GM15510 (cell line): Measurements from ENCODE around the gene TNFRSF6B.

ENCODE experiments used
- POLR2A ChIP-seq: IDR thresholded peaks from 3 replicates; pipeline ENCODE4 v1.6.1; 2011; ENCODE audit warnings: borderline replicate concordance; ENCODE audit not compliant: insufficient read length; ENCODE audit errors: extremely low read depth

The TNFRSF6B gene

GRCh38 chr20:63696628-63697356 is at the start of gene TNFRSF6B:
Gene TNFRSF6B (plus strand): TSS chr20:63696652. CDS start chr20:63696768, 116 bp downstream.
- TF ChIP-seq POLR2A: no peak

DNA sequence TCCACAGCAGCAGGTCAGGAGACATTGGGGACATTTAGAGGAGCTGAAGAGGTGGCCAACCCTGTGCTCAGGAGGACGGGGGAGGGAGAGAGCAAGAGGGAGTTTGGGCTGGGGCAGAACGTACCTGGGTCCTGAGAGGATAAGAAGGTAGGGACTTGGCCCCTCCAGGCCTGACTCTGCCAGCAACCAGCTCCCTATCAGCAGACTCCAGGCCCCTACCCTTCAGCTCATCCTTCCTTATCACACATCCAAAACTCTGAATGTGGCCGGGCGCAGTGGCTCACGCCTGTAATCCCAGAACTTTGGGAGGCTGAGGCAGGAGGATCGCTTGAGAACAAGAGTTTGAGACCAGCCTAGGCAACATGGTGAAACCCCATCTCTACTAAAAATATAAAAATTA is 48.3 kb upstream of the TNFRSF6B start:
- no peak for TF ChIP-seq POLR2A

GRCh38 chr20:63648895-63649589 is 47.4 kb upstream of the TNFRSF6B start:
- no peak for TF ChIP-seq POLR2A

GRCh38 chr20:63651942-63652191 is 44.6 kb upstream of the TNFRSF6B start:
- no peak for TF ChIP-seq POLR2A

DNA sequence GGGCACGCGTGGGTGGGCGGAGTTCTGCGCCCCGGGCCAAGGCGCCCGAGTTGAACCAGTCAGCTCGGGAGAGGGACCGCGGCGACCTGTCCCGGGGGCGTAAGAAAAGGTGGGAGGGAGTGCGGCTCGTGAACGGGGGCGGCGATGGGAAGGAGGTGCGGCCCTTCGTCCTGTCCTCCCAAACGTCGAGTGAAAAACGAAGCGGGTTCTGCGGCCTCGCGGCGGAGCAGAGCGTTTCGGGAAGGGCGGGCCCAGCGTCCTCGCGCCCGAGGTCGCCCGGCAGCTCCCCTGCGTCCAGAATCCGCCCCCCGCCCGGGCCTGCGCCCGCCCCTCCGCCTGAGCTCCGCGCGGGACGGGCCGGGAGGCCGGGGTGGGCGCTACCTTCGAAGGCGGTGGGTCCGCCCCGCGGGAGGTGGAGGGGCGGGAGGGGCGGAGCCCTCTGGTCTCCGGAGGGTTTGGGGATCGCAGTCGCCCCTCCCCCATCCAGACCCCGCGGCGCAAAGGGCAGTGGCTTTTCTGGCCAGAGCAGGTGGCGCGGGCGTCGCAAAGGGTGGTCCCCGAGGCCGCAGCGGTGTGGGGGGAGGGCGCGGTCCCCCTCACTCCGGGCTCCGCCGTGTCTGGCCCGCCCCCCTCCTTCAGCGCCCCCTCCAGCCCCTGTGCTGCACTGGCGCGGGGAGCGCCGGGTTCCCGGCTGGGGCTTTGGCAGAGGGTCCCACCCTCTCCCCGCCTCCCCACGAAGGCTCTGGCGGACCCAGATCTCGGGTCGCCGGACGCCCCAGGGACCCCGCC is 44.1 kb upstream of the TNFRSF6B start:
- no peak for TF ChIP-seq POLR2A

DNA sequence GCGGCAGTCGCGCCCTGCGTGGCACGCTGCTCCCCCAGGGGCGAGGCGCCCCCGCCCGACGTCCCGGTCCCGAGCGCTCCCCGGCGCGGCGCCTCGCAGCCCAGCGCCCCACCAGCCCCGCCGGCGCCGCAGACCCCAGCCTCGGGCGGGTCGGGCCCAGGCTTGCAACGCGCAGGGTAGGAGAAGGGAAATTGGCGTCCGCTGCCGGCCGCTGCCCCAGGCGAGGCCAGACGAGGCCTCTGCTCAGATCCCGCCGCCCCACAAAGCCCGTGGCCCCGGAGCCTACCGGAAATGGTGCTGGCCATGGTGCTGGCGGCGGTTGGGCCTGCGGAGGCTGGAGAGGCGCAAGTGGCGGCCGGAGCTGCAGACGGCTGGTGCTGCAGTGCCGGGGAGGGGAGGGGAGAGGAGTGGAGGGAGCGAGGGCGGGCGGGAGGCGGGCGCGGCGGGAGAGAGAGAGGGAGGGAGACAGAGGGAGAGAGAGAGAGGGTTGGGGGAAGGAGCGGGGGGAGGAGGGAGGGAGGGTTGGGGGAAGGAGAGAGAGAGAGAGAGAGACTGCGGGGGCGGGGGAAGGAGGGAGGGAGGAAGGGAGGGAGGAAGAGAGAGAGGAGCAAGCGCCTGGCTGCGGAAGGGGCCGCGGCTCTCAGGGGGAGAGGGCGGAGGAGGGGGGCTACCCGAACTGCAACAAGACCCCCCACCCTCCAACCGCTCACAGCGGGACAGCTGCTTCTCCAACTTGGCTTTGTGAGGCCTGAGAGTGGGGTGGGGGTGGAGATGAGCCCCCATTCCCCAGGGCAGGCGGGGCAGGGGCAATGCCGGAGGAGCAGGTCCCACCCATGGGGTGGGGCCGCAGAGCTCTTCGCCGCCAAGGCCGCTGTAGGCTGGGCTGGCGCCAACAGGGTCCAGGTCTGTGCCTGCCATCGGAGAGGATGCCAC is 43.1 kb upstream of the TNFRSF6B start, which contains the start of gene STMN3:
TSS of gene STMN3 (minus strand) at position 384 of the 933 bp plus-strand sequence. CDS start at position 305, 79 bp downstream.
- TF ChIP-seq POLR2A: no peak

- TF ChIP-seq POLR2A: no peak
Measured at GRCh38 chr20:63653974-63654668, 42.3 kb upstream of the TNFRSF6B start.

GRCh38 chr20:63655249-63655648 is 41.2 kb upstream of the TNFRSF6B start:
- no peak for TF ChIP-seq POLR2A

DNA sequence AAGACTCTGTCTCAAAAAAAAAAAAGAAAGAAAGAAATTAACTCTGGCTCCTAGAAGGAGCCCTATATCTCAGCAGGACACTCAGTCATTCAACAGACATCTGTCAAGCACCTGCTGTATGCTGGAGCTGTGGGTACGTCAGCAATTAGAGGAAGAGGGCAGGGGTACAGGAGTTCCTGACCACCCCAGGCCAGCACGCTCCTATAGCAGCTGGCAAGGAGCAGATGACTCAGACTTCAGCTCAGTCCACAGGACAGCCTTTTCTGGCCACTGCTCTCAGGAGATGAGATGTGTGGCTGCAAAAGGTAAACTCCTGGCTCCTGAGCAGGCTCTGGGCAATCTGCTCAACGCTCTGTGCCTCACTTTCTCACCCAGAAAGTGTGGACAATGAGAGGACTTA is 40.0 kb upstream of the TNFRSF6B start:
- TF ChIP-seq POLR2A: no peak

DNA sequence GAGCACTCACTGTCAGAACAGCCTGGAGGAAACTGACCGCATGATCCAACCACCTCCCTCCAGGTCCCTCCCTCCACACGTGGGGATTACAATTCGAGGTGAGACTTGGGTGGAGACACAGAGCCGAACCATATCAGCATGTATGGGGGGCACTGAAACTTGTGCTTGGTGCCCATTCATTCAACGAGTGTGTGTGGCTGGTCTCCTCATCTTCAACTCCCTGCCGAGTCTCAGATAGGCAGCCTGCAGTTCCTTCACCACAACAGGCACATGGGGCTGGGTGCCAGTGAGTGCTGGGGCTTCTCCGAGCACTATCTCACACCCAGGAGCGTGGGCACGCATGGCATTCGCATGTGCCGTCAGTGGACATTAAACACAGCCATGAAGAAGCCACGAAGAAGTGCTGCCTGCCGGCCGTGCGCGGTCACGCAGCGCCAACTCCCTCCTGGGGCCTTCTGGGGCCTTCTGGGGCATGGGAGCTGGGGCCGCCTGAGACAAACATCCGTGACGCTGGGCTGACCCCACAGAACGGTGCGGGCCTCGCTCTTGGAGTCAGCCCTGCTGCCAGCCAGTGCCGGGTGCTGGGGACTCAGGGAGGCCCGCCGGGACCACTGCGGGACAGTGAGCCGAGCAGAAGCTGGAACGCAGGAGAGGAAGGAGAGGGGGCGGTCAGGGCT is 39.1 kb upstream of the TNFRSF6B start:
- TF ChIP-seq POLR2A: no peak

- TF ChIP-seq POLR2A: peak; percentile 74
Measured at GRCh38 chr20:63657937-63658748, 38.3 kb upstream of the TNFRSF6B start, which contains the start of gene RTEL1. Gene RTEL1 (plus strand): TSS chr20:63658312. CDS start chr20:63659403, 1,091 bp downstream.

DNA sequence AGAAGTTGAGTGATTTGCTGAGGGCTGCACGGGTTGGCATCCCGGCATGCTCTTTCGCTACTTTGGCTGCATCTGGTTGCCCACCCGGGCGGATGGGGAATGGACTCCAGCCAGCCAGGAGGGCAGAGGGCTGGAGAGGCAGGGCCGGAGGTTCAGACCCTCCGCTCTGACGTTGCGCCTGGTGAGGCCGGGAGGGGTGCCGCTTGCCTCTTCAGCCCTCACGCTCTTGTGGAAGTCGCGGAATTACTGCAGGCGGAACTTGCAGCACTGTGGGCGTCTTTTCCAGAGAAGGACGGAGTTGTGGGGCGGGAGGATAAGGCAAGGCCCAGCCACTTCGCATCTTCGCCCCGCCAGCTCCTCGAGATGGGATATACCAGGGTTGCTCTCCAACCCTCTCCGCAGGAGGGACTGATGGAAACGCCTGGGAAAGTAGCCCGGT is 37.7 kb upstream of the TNFRSF6B start:
- no peak for TF ChIP-seq POLR2A
